Tibial nerve (tissue), 3 donors: ENCODE results near the gene HYDIN.
"Not testable (repeated sequence)": the region's sequence is repeated elsewhere in the genome, so short reads cannot be mapped to it uniquely, and the experiment has no call there.

ENCODE experiments used
- CTCF ChIP-seq, 5 experiments: fragments of 200-600 bp in 3 of 5; fragments of 450-650 bp in 2 of 5; sonication (generic) in 3 of 5; IDR thresholded peaks; one replicate each; pipeline ENCODE4 v1.5.1; 2016 to 2019; ENCODE audit warnings: antibody characterized with exemption in 5 of 5, mild to moderate bottlenecking in 3 of 5, moderate library complexity in 2 of 5
- POLR2A ChIP-seq, 2 donors: fragments of 450-650 bp; IDR thresholded peaks; one replicate each; pipeline ENCODE4 v1.6.1; 2017; ENCODE audit warnings: antibody characterized with exemption in 2 of 2, mild to moderate bottlenecking in 2 of 2, moderate library complexity in 2 of 2

- not testable (repeated sequence) for TF ChIP-seq POLR2A, CTCF (IDR thresholded peaks at IDR 0.05)
These were observed 192.1 kb downstream of the HYDIN start for GRCh38 chr16:71038421-71038820.
